A673 (cell line): ENCODE measurements around the gene ZNF446.

Source experiments
- CTCF ChIP-seq: fragments of 300-800, 200-600 bp; sonication (generic); conservative IDR thresholded peaks from 2 replicates; pipeline ENCODE4 v1.5.1; 2017; ENCODE audit warnings: low read depth, mild to moderate bottlenecking, antibody characterized with exemption, low read length, moderate library complexity, mixed read lengths
- EZH2 ChIP-seq: fragments of 200-600 bp; sonication (generic); IDR thresholded peaks from 2 replicates; pipeline ENCODE4 v1.6.1; 2017; ENCODE audit warnings: borderline replicate concordance, low read depth, mild to moderate bottlenecking, mixed read lengths, antibody characterized with exemption, low read length; ENCODE audit not compliant: poor library complexity, severe bottlenecking

GRCh38 chr19:58468216-58468839 lies 7.8 kb upstream of the ZNF446 start:
- TF ChIP-seq CTCF (no peak), EZH2 (no peak)
